HepG2 (cell line): ENCODE measurements around the gene NDUFB11.

ENCODE experiments used
- EZH2 ChIP-seq: conservative IDR thresholded peaks from 2 replicates; pipeline ENCODE4 v1.6.1; 2012; ENCODE audit warnings: mild to moderate bottlenecking, low read depth, low read length, moderate library complexity
- IKZF5 ChIP-seq: IDR thresholded peaks from 2 replicates; pipeline ENCODE4 v1.6.1; 2018; ENCODE audit warnings: missing genetic modification reagents, mild to moderate bottlenecking, missing compliant biosample characterization
- PHF8 ChIP-seq: sonication (generic); formaldehyde crosslinking; IDR thresholded peaks from 2 replicates; pipeline ENCODE4 v1.5.0; 2020; ENCODE audit warnings: missing genetic modification reagents
- TF ChIP-seq, protein P1 (sequence below): sonication (generic); formaldehyde crosslinking; IDR thresholded peaks from 2 replicates; pipeline ENCODE4 v1.5.0; 2020; ENCODE audit warnings: mild to moderate bottlenecking, missing genetic modification reagents, moderate library complexity

DNA sequence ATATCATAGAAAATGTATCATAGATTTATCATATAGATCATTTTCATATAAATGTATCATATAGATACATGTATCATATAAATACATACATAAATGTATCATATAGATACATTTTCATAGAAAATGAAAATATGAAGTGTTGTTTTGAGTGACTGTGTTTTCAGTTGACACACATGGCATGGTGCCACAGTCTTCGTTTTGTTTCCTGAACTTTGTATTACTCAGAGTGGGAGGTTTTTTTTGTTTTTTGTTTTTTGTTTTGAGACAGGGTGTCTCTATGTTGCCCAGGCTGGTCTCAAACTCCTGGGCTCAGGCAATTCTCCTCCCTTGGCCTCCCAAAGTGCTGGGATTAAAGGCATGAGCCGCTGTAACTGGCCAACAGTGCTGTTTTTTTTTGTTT lies 4.4 kb upstream of the NDUFB11 start:
- TF ChIP-seq, protein P1, sequence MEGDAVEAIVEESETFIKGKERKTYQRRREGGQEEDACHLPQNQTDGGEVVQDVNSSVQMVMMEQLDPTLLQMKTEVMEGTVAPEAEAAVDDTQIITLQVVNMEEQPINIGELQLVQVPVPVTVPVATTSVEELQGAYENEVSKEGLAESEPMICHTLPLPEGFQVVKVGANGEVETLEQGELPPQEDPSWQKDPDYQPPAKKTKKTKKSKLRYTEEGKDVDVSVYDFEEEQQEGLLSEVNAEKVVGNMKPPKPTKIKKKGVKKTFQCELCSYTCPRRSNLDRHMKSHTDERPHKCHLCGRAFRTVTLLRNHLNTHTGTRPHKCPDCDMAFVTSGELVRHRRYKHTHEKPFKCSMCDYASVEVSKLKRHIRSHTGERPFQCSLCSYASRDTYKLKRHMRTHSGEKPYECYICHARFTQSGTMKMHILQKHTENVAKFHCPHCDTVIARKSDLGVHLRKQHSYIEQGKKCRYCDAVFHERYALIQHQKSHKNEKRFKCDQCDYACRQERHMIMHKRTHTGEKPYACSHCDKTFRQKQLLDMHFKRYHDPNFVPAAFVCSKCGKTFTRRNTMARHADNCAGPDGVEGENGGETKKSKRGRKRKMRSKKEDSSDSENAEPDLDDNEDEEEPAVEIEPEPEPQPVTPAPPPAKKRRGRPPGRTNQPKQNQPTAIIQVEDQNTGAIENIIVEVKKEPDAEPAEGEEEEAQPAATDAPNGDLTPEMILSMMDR (CRISPR knock-in tag) = no peak
- TF ChIP-seq IKZF5 (CRISPR knock-in tag) (no peak), PHF8 (CRISPR knock-in tag) (no peak), EZH2 (no peak)
